Measurements from ENCODE around the gene SGSM2. TPM values are rescaled to one million over a fixed set of nuclear protein-coding genes. Genes with fewer than 3 reads are reported as not detected.

The SGSM2 gene
- total and polyA plus RNA-seq, 2 of the 13 experiments (the other 11 are each of a cell fraction or from before 2014, with no cell fraction given), result 30.4 to 51.3 TPM

- TF ChIP-seq ARID4A (CRISPR knock-in tag; IDR thresholded peaks at IDR 0.05; ENCODE audit: borderline replicate concordance) (peak; percentile 71; the same call in 1 of the 2 replicates), ZHX2 (IDR thresholded peaks at IDR 0.05; ENCODE audit: low read depth) (no peak), ZHX2 (CRISPR knock-in tag; IDR thresholded peaks at IDR 0.05; ENCODE audit: borderline replicate concordance) (no peak), CEBPG (CRISPR knock-in tag; IDR thresholded peaks at IDR 0.05) (0 out of 2 replicates have a peak, but pooled peaks have one; percentile 20), HNRNPLL (IDR thresholded peaks at IDR 0.05; ENCODE audit: low read depth, low read length, poor library complexity, severe bottlenecking) (peak; percentile 30), RARA (CRISPR knock-in tag; IDR thresholded peaks at IDR 0.05) (peak; percentile 84), NONO (IDR thresholded peaks at IDR 0.05) (no peak), NONO (CRISPR knock-in tag; conservative IDR thresholded peaks at IDR 0.05) (0 out of 2 replicates have a peak, but pooled peaks have one; percentile 22), KAT7 (CRISPR knock-in tag; IDR thresholded peaks at IDR 0.05; ENCODE audit: borderline replicate concordance) (0 out of 2 replicates have a peak, but pooled peaks have one; percentile 15), ZBTB4 (CRISPR knock-in tag; IDR thresholded peaks at IDR 0.05; ENCODE audit: borderline replicate concordance) (no peak), HDAC1 (CRISPR knock-in tag; IDR thresholded peaks at IDR 0.05) (peak; percentile 48; the same call in 1 of the 2 replicates), BORCS8-MEF2B (CRISPR knock-in tag; IDR thresholded peaks at IDR 0.05) (0 out of 2 replicates have a peak, but pooled peaks have one; percentile 26), ZBTB14 (CRISPR knock-in tag; IDR thresholded peaks at IDR 0.05) (peak; percentile 49; the same call in 1 of the 2 replicates)
These were observed 55.2 kb downstream of the SGSM2 start (continued) for GRCh38 chr17:2392252-2393173.

Data from HepG2 (cell line).